Heart left ventricle (tissue), 13 donors: ENCODE data around the gene PEAK3.

Experiments used
- CTCF ChIP-seq, 12 donors: fragments of 200-600 bp; sonication (generic) in 4 of 12; IDR thresholded peaks; one replicate each; pipeline versions ENCODE4 v1.5.0 to v1.8.0; 2018 to 2022; ENCODE audit warnings: antibody characterized with exemption in 12 of 12, mild to moderate bottlenecking in 5 of 12
- POLR2A ChIP-seq, 2 donors: fragments of 450-650 bp; IDR thresholded peaks; one replicate each; pipeline ENCODE4 v1.6.1; 2017; ENCODE audit warnings: antibody characterized with exemption in 2 of 2, mild to moderate bottlenecking in 2 of 2, moderate library complexity in 2 of 2
- donor health status: ischemic (EF 13 %, LVEDD 7.1; RV severe dilation, severe dysfunction).
- donor health status: DM: no; HTN: yes; CAD: no.
- donor health status: DM: no; HTN: no; CAD: no.
- donor health status: ischemic (EF 25% LVEDD 6.9; RV normal size, moderate dysfunction).
- donor health status: ischemic (EF 25% LVEDD 5.7; RV mildly dilated, moderate dysfunction).
- donor health status: ischemic (EF 35%, LVEDD 5.7; RV mildly dilated, moderate dysfunction).
- donor health status: nonischemic (EF 11% LVEDD 7.7; RV severe dilation, severe dysfunction).
- donor health status: DM: yes; HTN: yes; CAD: no.
- donor health status: PGD.
- donor health status: ischemic (EF 29% LVEDD 5.4; RV normal size, mild dysfunction).
- donor health status: nonischemic (EF 23%, LVEDD 6.1; RV moderate dilation, normal function).

- TF ChIP-seq CTCF (IDR thresholded peaks at IDR 0.05) (no peak), POLR2A (IDR thresholded peaks at IDR 0.05) (no peak)
These were observed 34.4 kb downstream of the PEAK3 start for GRCh38 chr19:2247433-2248101.
